IPS-20b (cell line): ENCODE measurements around the gene CCL7.

ENCODE experiments used
- H3K27ac ChIP-seq: one replicate; pipeline ENCODE4 v1.5.1; 2013; ENCODE audit warnings: low read length
- H3K27me3 ChIP-seq: 2 replicates; pipeline ENCODE4 v1.6.1; 2013; ENCODE audit warnings: mild to moderate bottlenecking, low read length, inconsistent platforms; ENCODE audit not compliant: insufficient read depth
- H3K36me3 ChIP-seq: 2 replicates; pipeline ENCODE4 v1.6.1; 2013; ENCODE audit warnings: low read depth, mild to moderate bottlenecking, inconsistent platforms, low read length, moderate library complexity; ENCODE audit not compliant: insufficient read depth
- H3K4me1 ChIP-seq: 2 replicates; pipeline ENCODE4 v1.6.1; 2013; ENCODE audit warnings: mild to moderate bottlenecking, control low read depth, inconsistent platforms, low read length, moderate library complexity; ENCODE audit not compliant: insufficient read depth
- H3K4me3 ChIP-seq: 2 replicates; pipeline ENCODE4 v1.5.1; 2013; ENCODE audit warnings: mild to moderate bottlenecking, low read length, inconsistent platforms
- H3K9ac ChIP-seq: 2 replicates; pipeline ENCODE4 v1.6.1; 2013; ENCODE audit warnings: low read depth, mild to moderate bottlenecking, inconsistent platforms, low read length, moderate library complexity
- H3K9me3 ChIP-seq: 2 replicates; pipeline ENCODE4 v1.6.1; 2013; ENCODE audit warnings: mild to moderate bottlenecking, low read depth, low read length, inconsistent platforms; ENCODE audit not compliant: insufficient read depth

The CCL7 gene

GRCh38 chr17:34291721-34292348, 21.8 kb downstream of the CCL7 start:
- no peak overlapping the region for H3K9ac ChIP-seq
- H3K9me3 ChIP-seq = no peaks in the 10 kb centered on the region
- H3K36me3 ChIP-seq = no peaks in the 10 kb centered on the region
- no peaks in the 10 kb centered on the region for H3K27me3 ChIP-seq
- no peak overlapping the region for H3K27ac ChIP-seq
- no peak overlapping the region for H3K4me3 ChIP-seq
- no peaks in the 10 kb centered on the region for H3K4me1 ChIP-seq

GRCh38 chr17:34299027-34299426, 29.0 kb downstream of the CCL7 start:
- Histone ChIP-seq H3K9ac (no peak overlapping the region), H3K27ac (no peak overlapping the region), H3K4me1 (no peaks in the 10 kb centered on the region), H3K9me3 (no peaks in the 10 kb centered on the region), H3K36me3 (no peaks in the 10 kb centered on the region), H3K4me3 (no peak overlapping the region), H3K27me3 (peaks cover 10% of the 10 kb centered on the region)

GRCh38 chr17:34299956-34300577, 30.0 kb downstream of the CCL7 start:
- H3K27ac ChIP-seq = no peak overlapping the region
- H3K9me3 ChIP-seq = no peaks in the 10 kb centered on the region
- no peaks in the 10 kb centered on the region for H3K4me1 ChIP-seq
- H3K4me3 ChIP-seq = no peak overlapping the region
- H3K27me3 ChIP-seq = peaks cover 10% of the 10 kb centered on the region
- no peak overlapping the region for H3K9ac ChIP-seq
- no peaks in the 10 kb centered on the region for H3K36me3 ChIP-seq

GRCh38 chr17:34300652-34301370, 30.8 kb downstream of the CCL7 start:
- Histone ChIP-seq H3K27ac (no peak overlapping the region), H3K9ac (no peak overlapping the region), H3K4me1 (no peaks in the 10 kb centered on the region)

GRCh38 chr17:34301986-34302385, 32.0 kb downstream of the CCL7 start:
- Histone ChIP-seq H3K9ac (no peak overlapping the region), H3K27ac (no peak overlapping the region), H3K4me3 (no peak overlapping the region), H3K4me1 (no peaks in the 10 kb centered on the region), H3K36me3 (no peaks in the 10 kb centered on the region), H3K27me3 (peaks cover 10% of the 10 kb centered on the region), H3K9me3 (no peaks in the 10 kb centered on the region)

More at GRCh38 chr17:34300652-34301370, 30.8 kb downstream of the CCL7 start:
- H3K36me3 ChIP-seq = no peaks in the 10 kb centered on the region
- H3K27me3 ChIP-seq = peaks cover 10% of the 10 kb centered on the region
- no peaks in the 10 kb centered on the region for H3K9me3 ChIP-seq
- no peak overlapping the region for H3K4me3 ChIP-seq

- Histone ChIP-seq H3K9ac (no peak overlapping the region), H3K4me3 (no peak overlapping the region), H3K27ac (no peak overlapping the region), H3K36me3 (no peaks in the 10 kb centered on the region), H3K4me1 (no peaks in the 10 kb centered on the region), H3K27me3 (peaks cover 10% of the 10 kb centered on the region), H3K9me3 (no peaks in the 10 kb centered on the region)
Observed at GRCh38 chr17:34302636-34303035, 32.6 kb downstream of the CCL7 start.

- H3K9ac ChIP-seq = no peak overlapping the region
- H3K4me3 ChIP-seq = no peak overlapping the region
- H3K36me3 ChIP-seq = no peaks in the 10 kb centered on the region
- peaks cover 6% of the 10 kb centered on the region for H3K27me3 ChIP-seq
- H3K4me1 ChIP-seq = no peaks in the 10 kb centered on the region
- H3K27ac ChIP-seq = no peak overlapping the region
- no peaks in the 10 kb centered on the region for H3K9me3 ChIP-seq
Observed at GRCh38 chr17:34303606-34304005, 33.6 kb downstream of the CCL7 start.

- H3K27me3 ChIP-seq = no peaks in the 10 kb centered on the region
- H3K9me3 ChIP-seq = no peaks in the 10 kb centered on the region
- no peak overlapping the region for H3K4me3 ChIP-seq
- H3K36me3 ChIP-seq = no peaks in the 10 kb centered on the region
- no peaks in the 10 kb centered on the region for H3K4me1 ChIP-seq
- no peak overlapping the region for H3K27ac ChIP-seq
- no peak overlapping the region for H3K9ac ChIP-seq
Observed at GRCh38 chr17:34305061-34305460, 35.0 kb downstream of the CCL7 start.

- H3K9ac ChIP-seq = no peak overlapping the region
- no peaks in the 10 kb centered on the region for H3K36me3 ChIP-seq
- H3K4me1 ChIP-seq = no peaks in the 10 kb centered on the region
Observed at GRCh38 chr17:34305606-34306005, 35.6 kb downstream of the CCL7 start.

GRCh38 chr17:34306466-34306865, 36.4 kb downstream of the CCL7 start:
- H3K9ac ChIP-seq = no peak overlapping the region

More at GRCh38 chr17:34305606-34306005, 35.6 kb downstream of the CCL7 start:
- Histone ChIP-seq H3K27ac (no peak overlapping the region), H3K27me3 (no peaks in the 10 kb centered on the region), H3K4me3 (no peak overlapping the region), H3K9me3 (no peaks in the 10 kb centered on the region)

GRCh38 chr17:34307110-34307509, 37.1 kb downstream of the CCL7 start:
- no peak overlapping the region for H3K4me3 ChIP-seq

More at GRCh38 chr17:34306466-34306865, 36.4 kb downstream of the CCL7 start:
- H3K36me3 ChIP-seq = no peaks in the 10 kb centered on the region
- H3K9me3 ChIP-seq = no peaks in the 10 kb centered on the region
- H3K4me1 ChIP-seq = no peaks in the 10 kb centered on the region
- no peaks in the 10 kb centered on the region for H3K27me3 ChIP-seq
- H3K4me3 ChIP-seq = no peak overlapping the region
- H3K27ac ChIP-seq = no peak overlapping the region

GRCh38 chr17:34308371-34308770, 38.4 kb downstream of the CCL7 start:
- Histone ChIP-seq H3K4me1 (no peaks in the 10 kb centered on the region), H3K36me3 (no peaks in the 10 kb centered on the region), H3K9ac (no peak overlapping the region), H3K27me3 (no peaks in the 10 kb centered on the region), H3K27ac (no peak overlapping the region), H3K9me3 (no peaks in the 10 kb centered on the region), H3K4me3 (no peak overlapping the region)

More at GRCh38 chr17:34307110-34307509, 37.1 kb downstream of the CCL7 start:
- H3K9ac ChIP-seq = no peak overlapping the region
- H3K4me1 ChIP-seq = no peaks in the 10 kb centered on the region
- H3K9me3 ChIP-seq = no peaks in the 10 kb centered on the region
- no peaks in the 10 kb centered on the region for H3K27me3 ChIP-seq
- no peaks in the 10 kb centered on the region for H3K36me3 ChIP-seq
- no peak overlapping the region for H3K27ac ChIP-seq
